SW480 (cell line): ENCODE measurements around the gene MPEG1.

Experiments
- DNase-seq: peaks from one replicate; pipeline ENCODE4 v3.0.0-alpha.2; 2016; ENCODE audit warnings: low spot score

MPEG1 gene, protein sequence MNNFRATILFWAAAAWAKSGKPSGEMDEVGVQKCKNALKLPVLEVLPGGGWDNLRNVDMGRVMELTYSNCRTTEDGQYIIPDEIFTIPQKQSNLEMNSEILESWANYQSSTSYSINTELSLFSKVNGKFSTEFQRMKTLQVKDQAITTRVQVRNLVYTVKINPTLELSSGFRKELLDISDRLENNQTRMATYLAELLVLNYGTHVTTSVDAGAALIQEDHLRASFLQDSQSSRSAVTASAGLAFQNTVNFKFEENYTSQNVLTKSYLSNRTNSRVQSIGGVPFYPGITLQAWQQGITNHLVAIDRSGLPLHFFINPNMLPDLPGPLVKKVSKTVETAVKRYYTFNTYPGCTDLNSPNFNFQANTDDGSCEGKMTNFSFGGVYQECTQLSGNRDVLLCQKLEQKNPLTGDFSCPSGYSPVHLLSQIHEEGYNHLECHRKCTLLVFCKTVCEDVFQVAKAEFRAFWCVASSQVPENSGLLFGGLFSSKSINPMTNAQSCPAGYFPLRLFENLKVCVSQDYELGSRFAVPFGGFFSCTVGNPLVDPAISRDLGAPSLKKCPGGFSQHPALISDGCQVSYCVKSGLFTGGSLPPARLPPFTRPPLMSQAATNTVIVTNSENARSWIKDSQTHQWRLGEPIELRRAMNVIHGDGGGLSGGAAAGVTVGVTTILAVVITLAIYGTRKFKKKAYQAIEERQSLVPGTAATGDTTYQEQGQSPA

DNA sequence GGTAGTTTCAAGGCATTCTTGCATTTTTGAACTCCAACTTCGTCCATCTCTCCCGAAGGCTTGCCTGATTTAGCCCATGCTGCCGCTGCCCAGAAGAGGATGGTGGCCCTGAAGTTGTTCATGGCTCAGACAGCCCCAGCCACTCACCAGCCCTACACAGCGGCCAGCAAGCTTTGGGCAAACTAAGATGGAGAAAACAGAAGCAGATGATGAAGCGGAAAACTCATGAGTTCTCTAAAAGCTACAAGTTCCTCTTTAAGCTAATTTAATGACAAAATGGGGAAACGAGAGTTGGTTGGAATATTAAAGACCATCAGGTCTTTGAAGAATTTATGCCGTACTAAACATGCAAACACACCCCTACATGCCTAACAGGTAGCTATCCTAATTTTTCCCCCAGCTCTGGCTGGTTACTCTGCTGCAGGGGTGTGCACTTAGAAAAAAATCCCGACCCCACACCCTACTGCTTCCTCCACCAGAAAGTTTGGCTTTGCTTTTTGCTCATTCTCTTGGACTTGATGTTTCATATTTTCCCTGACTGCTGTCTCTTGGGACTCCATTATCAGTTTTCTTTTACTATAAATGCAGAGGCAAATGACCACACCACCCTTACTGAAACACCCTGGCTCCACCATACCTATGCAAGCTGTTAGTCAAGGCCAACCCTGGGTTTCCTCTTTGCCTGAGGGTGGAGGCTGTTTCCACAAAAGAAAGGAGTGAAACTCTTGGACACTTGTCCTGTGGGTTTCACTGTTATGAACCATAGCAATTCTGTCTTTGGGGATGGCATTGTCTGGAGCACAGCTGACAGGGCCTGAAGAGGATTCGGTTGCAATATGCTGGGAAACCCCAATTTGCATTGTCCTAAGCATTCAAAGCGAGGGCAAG, at the start of gene MPEG1:
Gene MPEG1 (minus strand): TSS at position 184 of the 888 bp plus-strand sequence. CDS start 62 bp downstream, at position 122.
- DNase-seq: no peak

DNA sequence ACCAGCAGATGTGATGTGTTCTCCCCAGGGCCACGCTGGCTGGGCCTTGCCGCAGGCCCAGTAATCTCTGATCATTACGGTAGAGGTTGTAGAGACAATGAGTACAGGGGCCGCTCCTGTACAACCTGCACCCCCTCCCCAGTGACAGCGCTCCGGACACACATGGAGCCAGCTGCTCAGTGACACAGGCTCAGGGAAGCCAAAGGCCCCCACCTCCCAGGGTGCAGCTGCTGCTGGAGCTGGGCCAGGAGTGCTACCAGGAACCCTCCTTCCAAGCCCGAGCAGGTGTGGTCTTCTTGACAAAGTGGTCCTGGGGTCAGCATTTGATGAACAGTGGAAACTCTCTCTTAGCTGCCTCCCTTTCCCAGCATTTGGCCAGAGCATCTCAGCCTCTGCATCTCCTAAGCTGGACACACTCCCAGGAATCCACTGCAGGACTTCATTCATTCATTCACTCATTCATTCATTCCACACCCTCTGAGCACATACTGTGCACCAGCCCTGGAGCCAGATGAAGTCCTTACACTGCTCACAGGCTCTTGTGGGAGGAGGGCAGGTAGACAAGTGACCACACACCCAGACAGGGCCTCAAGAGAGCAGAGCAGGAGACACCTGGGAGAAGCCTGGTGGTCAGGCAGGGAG, 49.6 kb upstream of the MPEG1 start:
- DNase-seq: no peak

DNA sequence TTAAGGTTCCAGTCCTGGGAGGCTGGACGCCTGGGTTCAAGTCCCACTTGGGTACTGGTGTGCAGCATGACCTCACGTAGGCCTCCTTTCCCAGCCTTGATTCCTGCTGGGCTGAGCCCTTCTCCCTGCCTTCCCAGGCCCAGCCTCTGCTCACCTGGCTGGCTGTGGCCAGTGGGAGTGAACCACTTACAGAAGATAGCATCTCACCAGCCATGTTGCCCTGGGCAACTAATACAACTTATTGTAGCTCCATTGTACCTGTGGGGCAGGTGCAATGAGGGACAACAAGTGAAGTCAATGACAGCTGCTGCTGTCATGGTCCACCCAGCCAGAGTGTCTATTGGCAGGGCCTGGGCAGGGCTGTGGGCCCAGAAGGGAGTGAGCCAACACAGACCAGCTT, 48.4 kb upstream of the MPEG1 start:
- DNase-seq: no peak

DNA sequence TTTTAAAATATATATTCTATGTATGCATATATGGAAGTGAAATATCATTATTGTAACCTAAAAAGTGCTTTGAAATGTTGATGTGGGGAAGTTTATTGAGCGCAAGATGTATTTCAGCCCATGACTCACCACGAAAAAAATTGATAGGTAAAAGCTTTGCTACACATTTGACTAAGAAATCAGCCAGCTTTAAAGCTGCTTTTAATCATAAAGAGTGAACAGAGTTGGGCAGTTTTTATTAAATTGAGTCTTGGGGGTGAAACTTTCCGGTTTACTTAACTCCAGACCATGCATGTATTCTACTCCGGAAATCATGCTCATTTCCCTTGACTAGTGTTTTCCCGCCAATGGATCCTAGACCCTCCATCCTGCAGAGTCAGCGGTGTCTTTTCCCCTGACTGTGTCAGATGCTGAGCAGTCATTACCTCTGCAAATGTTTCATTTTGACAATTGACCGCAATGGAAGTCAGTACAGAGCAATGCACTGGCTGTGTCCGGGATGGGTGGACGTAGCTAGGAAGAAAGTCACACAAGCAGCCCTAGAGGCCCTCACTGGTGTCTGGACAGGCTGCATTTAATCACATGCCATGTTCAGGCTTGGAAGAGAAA, 47.2 kb upstream of the MPEG1 start:
- no peak for DNase-seq

DNA sequence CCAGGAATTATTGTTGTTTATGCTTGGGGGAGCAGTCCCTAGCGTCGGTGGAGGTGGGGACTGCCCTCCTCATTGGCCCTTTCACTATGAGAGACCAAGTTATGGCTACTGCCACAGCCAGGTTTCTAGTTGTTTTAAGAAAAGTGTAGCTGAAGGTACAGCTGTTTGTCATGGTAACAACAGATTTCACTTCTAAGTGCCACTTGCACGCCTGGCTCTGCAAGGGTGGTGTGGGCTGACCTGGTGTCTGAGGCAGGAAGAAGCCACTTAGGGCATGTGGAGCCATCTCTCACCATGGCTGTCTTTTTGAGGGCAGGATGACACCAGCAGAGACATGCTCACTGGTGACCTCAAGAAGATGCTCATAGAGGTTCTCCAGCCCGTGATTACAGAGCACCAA, 46.3 kb upstream of the MPEG1 start:
- DNase-seq: no peak

DNA sequence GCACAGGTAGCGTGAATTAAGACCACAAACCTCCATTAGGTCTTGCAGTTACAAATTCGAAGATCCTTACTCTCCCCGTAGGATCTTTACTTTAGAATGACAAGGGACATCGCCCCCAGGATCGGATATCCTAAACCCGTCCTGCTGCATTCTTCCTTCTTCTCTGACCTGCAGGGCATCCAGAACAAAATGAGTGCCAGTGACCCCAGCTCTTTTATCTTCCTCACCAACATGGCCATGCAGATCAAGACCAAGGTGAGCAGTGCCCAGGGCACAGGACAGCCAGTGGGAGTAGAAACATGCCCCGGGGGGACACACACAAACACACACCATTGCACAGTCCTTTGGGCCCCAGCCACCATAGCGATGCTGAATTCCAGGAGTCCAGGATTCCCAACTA, 42.6 kb upstream of the MPEG1 start:
- no peak for DNase-seq

DNA sequence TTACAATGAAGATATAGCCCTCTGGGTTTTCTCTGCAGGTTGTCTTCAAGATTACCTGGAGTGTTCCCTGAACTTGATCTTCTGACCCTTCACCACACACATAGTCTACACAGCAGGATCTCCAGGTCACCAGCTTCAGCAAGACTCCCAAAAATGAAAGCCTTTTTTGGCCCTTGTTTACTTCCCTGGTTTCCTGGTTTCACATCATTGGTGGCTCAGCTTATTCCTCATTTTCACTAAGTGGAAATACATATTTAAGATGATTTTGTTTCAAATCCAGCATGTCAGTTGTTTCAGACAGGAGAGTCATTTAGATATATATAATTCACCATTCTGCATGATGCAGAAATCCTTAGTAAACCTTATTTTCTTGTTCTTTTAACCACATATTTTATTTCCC, 41.6 kb upstream of the MPEG1 start:
- DNase-seq: no peak

DNA sequence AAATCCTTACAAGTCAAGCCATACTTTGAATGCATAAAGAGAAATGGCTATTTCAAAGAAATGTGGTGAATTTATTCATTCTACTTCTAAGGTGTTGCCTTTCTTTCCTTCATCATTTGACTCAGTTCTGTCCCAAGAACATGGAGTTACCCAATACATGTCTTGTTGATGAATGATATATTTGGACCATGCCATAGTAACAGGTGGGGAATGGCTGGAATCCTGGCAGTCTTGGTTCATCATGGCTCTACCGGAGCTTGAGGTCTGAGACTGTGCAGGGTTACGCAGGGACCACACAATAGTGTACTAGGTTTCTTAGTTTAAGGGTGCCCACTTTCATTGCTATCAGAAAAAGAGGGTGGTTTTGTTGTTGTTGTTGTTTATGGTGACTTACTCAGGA, 40.3 kb upstream of the MPEG1 start:
- no peak for DNase-seq

DNA sequence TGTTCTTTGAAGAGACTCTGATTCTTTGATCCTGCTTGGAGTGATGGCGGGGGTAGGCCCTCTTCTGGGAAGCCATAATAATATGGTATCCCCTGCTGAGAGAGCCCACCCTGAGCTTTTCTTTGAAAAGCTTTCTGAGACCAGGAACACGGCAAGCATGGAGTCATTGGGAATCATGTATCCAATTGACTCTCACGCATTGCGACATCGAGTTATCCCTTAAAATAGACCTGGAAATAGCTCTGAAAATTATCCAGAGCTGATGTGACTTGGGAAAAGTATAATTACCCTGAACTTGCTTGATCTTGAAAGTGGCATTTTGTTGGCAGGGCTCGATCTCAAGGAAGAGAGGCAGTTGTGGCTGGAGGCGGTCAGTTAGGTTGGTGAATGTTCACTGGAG, 36.8 kb upstream of the MPEG1 start:
- no peak for DNase-seq

DNA sequence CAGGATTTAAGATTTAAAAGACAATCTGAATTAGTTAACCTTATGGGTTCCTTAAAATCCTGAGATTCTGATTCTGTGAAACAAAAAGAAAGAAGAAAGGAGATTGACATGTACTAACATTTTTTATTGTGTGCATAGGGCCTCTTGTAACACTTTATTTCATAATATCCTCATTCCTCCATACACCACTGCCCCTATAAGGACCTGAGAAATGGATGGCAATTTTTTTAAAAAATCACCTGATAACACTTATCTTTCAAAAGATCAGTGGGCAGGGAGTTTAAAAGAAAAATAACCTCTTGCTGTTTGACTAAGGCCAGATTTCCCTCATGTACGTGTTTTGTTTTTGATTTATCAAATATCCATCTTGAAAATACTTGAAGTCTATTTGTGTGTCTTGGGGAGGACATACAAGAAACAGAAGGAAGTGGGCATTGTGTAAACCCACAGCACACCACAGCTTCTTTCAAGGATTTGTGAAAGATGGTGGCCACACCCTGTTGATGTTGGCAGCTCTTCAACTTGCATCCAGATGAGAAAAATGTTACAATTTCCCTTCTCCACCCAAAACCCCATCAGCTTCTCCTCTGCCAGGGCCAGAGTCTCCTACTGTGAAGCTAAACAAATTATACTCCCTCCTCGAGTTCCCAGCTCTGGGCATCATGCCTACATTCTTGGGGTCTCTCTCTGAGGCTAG, 35.0 kb upstream of the MPEG1 start:
- DNase-seq: no peak

DNA sequence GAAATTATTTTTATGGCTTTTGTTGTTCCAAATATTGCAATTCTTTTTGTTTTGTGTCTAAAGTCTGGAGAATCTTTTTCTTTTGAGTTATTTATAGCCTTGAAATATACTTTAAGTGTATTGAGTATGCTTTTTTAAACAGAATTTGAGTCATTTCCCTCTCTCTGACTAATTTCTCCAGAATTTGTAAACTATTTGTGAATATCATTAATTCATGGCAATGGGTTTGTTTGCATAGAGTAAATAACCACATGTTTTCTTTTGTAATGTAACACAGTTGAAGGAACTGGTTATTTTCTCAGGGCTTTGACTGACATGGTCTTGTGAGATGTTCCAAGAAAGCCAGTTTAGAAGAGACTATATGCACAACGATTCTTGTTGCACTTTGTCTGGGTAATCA, 30.9 kb upstream of the MPEG1 start:
- no peak for DNase-seq

DNA sequence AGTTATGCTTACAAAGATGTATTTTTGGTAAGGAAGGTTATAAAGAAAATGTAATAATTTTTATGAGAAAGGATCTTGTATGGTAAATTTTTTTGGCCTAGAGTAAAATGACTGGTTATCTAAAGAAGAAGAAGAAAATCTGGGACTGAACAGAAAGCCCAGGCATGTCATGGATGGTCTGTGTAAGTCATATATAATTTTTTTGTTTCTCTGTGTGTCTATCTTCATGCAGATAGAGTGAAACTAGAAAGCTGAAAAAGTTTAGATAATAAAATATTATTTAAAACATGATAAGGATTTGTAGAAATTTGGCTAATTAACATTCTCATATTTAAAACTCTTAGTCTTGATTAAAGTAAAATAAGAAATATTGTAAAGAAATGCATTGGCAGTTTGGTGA, 27.6 kb upstream of the MPEG1 start:
- no peak for DNase-seq

DNA sequence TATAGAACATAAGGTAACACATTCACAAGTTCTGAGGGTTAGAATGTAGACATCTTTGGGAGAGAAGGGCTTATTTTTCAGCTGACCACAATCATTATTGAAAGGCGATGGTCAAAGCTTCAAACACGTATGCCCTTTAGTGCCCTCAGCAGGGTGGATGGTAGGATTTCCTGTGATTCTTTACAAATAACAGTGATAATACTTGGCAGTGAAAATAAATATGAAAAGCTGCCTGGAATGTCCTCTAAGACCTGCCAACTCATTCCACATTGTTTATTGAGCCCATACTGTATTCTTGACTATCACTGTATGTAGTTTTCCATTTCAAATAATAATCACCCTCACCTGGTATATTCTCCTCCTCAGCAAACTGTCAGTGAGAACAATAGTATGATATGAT, 13.7 kb upstream of the MPEG1 start:
- DNase-seq: no peak

DNA sequence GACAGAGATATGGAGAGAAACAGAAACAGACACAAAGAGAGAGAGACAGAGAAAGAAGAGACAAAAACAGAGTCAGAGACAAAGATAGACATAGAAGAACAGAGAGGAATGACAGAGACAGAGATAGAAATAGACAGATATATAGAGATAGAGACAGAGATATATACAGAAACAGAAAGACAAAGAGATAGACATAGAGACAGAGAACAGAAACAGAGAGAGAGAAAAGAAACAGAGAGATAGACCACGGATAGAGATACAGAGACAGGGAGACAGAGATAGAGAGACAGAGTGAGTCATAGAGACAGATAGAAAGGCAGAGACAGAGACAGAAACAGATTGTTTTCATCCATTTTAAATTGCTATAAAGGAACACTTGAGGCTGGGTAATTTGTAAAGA, 12.3 kb upstream of the MPEG1 start:
- DNase-seq: no peak

DNA sequence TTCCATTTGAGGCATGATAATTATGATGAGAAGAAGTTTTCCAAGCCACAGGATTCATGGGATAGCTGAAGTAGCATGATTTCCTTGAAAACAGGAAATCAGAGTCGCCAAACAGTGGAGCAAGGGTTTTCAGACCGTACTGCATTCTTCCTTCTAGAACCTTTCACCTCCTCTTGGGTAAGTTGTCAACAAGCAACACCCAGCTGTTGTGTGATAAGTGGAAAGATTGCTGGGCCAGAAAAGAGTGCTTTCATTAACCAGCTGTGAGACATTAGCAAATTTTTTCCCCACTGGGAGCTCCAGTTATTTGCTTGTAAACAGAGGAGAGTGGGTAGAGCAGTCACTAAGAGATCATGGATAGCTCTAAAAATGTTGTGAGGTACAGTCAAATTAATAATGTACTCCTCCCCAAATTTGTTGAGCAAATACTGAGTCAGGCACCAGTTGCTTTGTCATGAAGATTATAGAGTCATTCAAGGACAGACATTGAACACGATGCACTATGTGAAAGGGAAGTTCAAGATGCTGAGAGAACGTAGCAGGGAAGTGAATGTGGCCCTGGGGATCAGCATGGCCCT, 11.7 kb upstream of the MPEG1 start:
- DNase-seq: no peak

DNA sequence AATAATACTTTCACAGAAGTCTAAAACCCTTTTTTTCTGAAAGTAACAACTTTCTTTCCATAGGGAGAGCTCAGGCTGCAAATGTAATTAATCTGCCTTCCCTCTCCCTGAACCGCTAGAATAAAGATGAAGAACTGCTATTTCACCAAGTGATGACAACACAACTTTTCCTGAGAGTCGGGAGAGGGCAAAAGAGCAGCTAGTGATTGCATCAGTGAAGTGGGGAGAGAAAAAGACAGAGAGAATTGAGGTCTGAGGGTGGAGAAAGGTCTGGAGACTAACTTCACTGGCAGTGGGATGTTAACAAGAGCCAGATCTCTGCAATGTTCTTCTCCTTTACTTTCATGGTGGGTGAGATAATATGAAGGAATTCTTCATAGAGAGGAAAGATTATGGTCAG, 10.9 kb upstream of the MPEG1 start:
- DNase-seq: no peak

DNA sequence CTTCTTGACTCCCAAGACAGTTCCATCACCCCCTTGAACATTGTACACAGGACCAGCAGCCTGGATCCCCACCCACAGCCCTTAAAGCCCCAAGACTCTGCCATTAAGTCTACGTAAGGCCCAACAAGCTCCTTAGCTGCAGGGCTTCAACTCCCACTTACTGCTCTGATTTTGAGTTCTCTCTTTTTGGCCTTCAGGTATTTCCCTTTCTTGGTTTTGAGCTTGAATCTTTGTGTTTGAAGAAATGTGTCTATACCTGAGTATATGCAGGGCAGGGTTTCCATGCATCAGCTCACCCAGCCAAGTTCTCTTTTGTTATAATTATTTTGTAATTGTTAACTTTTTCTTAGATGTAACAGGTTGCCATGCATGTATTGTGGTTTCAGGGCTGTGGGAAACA, 10.4 kb upstream of the MPEG1 start:
- DNase-seq: no peak

DNA sequence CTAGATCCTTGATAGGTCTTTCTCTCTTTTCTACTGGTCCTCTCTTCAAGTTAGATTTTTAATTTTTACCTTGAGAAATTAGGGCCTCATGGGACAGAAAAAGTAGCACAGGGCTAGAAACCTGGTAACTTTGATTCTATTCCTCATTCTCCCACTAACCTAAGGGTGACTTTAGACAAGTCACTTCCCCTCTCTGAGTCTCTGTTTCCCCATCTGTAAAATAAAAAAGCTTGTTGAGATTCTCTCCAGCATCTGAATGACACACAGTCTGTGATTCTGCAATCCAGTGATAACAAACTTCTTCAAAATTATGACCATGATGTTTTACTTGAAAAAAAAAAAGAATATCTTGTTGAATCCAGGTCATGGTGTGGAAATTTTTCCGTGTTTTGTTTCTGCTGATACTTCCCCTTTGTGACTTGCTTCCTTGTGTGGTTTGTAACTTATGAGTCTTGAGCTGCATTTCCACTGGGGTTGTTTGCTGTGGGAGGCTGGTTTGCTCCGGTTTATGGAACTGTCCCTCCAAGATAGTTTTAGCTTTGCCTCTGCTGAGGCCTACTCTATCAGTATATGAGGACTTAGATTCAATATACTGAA, 9.8 kb upstream of the MPEG1 start:
- DNase-seq: no peak

DNA sequence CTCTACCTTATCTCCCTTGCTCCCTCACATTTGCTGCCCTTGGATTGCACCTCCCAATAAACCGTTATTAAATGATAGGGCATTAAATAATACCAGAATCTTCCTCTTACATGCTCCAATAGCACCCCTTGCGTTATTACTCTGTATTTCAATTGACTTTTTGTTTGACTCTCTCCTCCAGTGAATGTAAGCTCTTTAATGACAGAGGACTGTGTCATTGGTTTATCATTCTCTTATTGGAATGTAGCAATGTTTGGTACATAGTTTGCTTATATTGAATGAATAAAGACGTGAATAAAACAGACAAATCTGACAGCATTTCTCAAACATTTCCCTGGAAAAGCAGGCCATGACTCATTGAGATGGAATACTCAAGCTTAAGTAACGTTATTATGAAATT, 8.7 kb upstream of the MPEG1 start:
- DNase-seq: no peak

DNA sequence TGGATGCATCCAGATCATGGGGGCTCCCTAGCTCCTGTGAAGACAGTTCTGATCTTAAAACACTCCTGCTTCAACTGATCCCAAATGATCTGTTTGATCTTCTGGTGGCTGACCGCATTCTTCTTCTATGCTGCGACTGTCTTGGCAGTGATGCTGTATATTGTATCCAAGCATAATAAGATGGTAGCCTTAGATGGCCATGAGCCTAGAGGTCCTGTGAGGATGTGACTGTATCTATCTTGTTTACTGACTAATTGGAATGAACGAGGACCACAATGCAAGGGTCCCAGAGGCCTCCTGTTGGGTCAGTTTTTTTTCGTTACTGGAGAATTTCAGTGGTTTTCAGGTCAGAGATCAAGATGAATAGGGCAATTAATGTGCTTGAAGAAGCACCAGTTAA, 7.1 kb upstream of the MPEG1 start:
- DNase-seq: no peak
